H9 (cell line): ENCODE results near the gene RASGRF1. TPM values are rescaled to one million over a fixed set of nuclear protein-coding genes. Genes with fewer than 3 reads are reported as not detected.

ENCODE experiments used
- DNase-seq: peaks from one replicate; pipeline ENCODE4 v3.0.0-alpha.2; 2017
- H2AFZ ChIP-seq: one replicate; pipeline ENCODE4 v1.6.1; 2013; ENCODE audit warnings: mild to moderate bottlenecking, low read length, control low read depth, moderate library complexity
- H2AK5ac ChIP-seq: 2 replicates; pipeline ENCODE4 v1.6.1; 2013; ENCODE audit warnings: low read length, control low read depth, mixed read lengths; ENCODE audit not compliant: insufficient read length
- H2BK120ac ChIP-seq: one replicate; pipeline ENCODE4 v1.6.1; 2013; ENCODE audit warnings: low read depth, mild to moderate bottlenecking, low read length, control low read depth, inconsistent platforms; ENCODE audit not compliant: poor library complexity, severe bottlenecking
- H2BK12ac ChIP-seq: 2 replicates; pipeline ENCODE4 v1.6.1; 2013; ENCODE audit warnings: low read length, control low read depth, mixed read lengths, low read depth; ENCODE audit not compliant: insufficient read length
- H2BK15ac ChIP-seq: 2 replicates; pipeline ENCODE4 v1.6.1; 2013; ENCODE audit warnings: low read depth, low read length, control low read depth
- H2BK20ac ChIP-seq: one replicate; pipeline ENCODE4 v1.6.1; 2013; ENCODE audit warnings: low read depth, mild to moderate bottlenecking, low read length, control low read depth, inconsistent platforms; ENCODE audit not compliant: poor library complexity, severe bottlenecking
- H2BK5ac ChIP-seq: 2 replicates; pipeline ENCODE4 v1.6.1; 2013; ENCODE audit warnings: low read length, control low read depth, mixed read lengths; ENCODE audit not compliant: insufficient read length
- H3K14ac ChIP-seq: 2 replicates; pipeline ENCODE4 v1.6.1; 2013; ENCODE audit warnings: low read length, control low read depth; ENCODE audit not compliant: insufficient read depth
- H3K18ac ChIP-seq: 2 replicates; pipeline ENCODE4 v1.6.1; 2013; ENCODE audit warnings: low read depth, mild to moderate bottlenecking, mixed read lengths, low read length, control low read depth; ENCODE audit not compliant: insufficient read length
- H3K23ac ChIP-seq: 2 replicates; pipeline ENCODE4 v1.6.1; 2013; ENCODE audit warnings: low read length, control low read depth, mixed read lengths, low read depth; ENCODE audit not compliant: insufficient read length
- H3K23me2 ChIP-seq: 2 replicates; pipeline ENCODE4 v1.6.1; 2013; ENCODE audit warnings: low read depth, mild to moderate bottlenecking, mixed read lengths, low read length, control low read depth; ENCODE audit not compliant: insufficient read length, poor library complexity, severe bottlenecking
- H3K27ac ChIP-seq: 2 replicates; pipeline ENCODE4 v1.5.1; 2013; ENCODE audit warnings: low read length, control low read depth, mixed read lengths, low read depth; ENCODE audit not compliant: insufficient read length
- H3K27me3 ChIP-seq: 2 replicates; pipeline ENCODE4 v1.6.1; 2013; ENCODE audit warnings: low read length, control low read depth, inconsistent platforms; ENCODE audit not compliant: insufficient read depth
- H3K4ac ChIP-seq: 2 replicates; pipeline ENCODE4 v1.6.1; 2013; ENCODE audit warnings: low read depth, mild to moderate bottlenecking, control low read depth, inconsistent platforms, low read length, moderate library complexity
- H3K4me1 ChIP-seq: 2 replicates; pipeline ENCODE4 v1.6.1; 2013; ENCODE audit warnings: low read length, control low read depth, inconsistent platforms; ENCODE audit not compliant: insufficient read depth
- H3K4me2 ChIP-seq: 2 replicates; pipeline ENCODE4 v1.6.1; 2013; ENCODE audit warnings: low read length, control low read depth, mixed read lengths; ENCODE audit not compliant: insufficient read length, insufficient read depth
- H3K56ac ChIP-seq: 2 replicates; pipeline ENCODE4 v1.6.1; 2013; ENCODE audit warnings: low read depth, mild to moderate bottlenecking, mixed read lengths, low read length, control low read depth; ENCODE audit not compliant: insufficient read length
- H3K79me1 ChIP-seq: 2 replicates; pipeline ENCODE4 v1.6.1; 2013; ENCODE audit warnings: low read depth, mild to moderate bottlenecking, moderate library complexity, low read length, control low read depth, inconsistent platforms; ENCODE audit not compliant: insufficient read depth, poor library complexity, severe bottlenecking
- H3K79me2 ChIP-seq: 2 replicates; pipeline ENCODE4 v1.6.1; 2013; ENCODE audit warnings: low read length, control low read depth, inconsistent platforms; ENCODE audit not compliant: insufficient read depth
- H3K9ac ChIP-seq: 2 replicates; pipeline ENCODE4 v1.6.1; 2013; ENCODE audit warnings: low read length, control low read depth, mixed read lengths; ENCODE audit not compliant: insufficient read length; ENCODE audit errors: extremely low read depth
- H3K9me3 ChIP-seq: one replicate; pipeline ENCODE4 v1.6.1; 2013; ENCODE audit warnings: low read depth, low read length, inconsistent platforms; ENCODE audit not compliant: control insufficient read depth
- H3T11ph ChIP-seq: one replicate; pipeline ENCODE4 v1.6.1; 2013; ENCODE audit warnings: mild to moderate bottlenecking, low read length, control low read depth, inconsistent platforms
- H4K20me1 ChIP-seq: one replicate; pipeline ENCODE4 v1.6.1; 2013; ENCODE audit not compliant: control insufficient read depth, insufficient read length, insufficient read depth
- H4K5ac ChIP-seq: 2 replicates; pipeline ENCODE4 v1.6.1; 2013; ENCODE audit warnings: low read depth, mild to moderate bottlenecking, mixed read lengths, low read length, control low read depth; ENCODE audit not compliant: insufficient read length
- H4K8ac ChIP-seq: replicated peaks from 2 replicates; pipeline ENCODE4 v1.6.1; 2013; ENCODE audit warnings: low read length, control low read depth, mixed read lengths, low read depth; ENCODE audit not compliant: insufficient read length
- H4K91ac ChIP-seq: 2 replicates; pipeline ENCODE4 v1.6.1; 2013; ENCODE audit warnings: low read depth, mild to moderate bottlenecking, moderate library complexity, mixed read lengths, low read length, control low read depth; ENCODE audit not compliant: insufficient read length
- H3K27ac Mint-ChIP-seq, 3 experiments: 2 replicates in 2 of 3; 3 replicates in 1 of 3; pipeline ENCODE4 v1.8.0; 2020 to 2021; ENCODE audit warnings: mixed read lengths in 3 of 3, mild to moderate bottlenecking in 1 of 3, moderate library complexity in 1 of 3
- H3K27me3 Mint-ChIP-seq: 2 replicates; pipeline ENCODE4 v1.8.0; 2021; ENCODE audit warnings: low read depth, mild to moderate bottlenecking, moderate library complexity, mixed read lengths
- H3K36me3 Mint-ChIP-seq, 3 experiments: 2 replicates in 2 of 3; 3 replicates in 1 of 3; pipeline ENCODE4 v1.8.0; 2020 to 2021; ENCODE audit warnings: low read depth in 3 of 3, mixed read lengths in 3 of 3; ENCODE audit not compliant: insufficient read depth in 1 of 3
- H3K4me1 Mint-ChIP-seq, 2 experiments: 2 replicates each; pipeline ENCODE4 v1.8.0; 2020; ENCODE audit warnings: mixed read lengths in 2 of 2
- H3K4me3 Mint-ChIP-seq, 2 experiments: 2 replicates in 1 of 2; 3 replicates in 1 of 2; pipeline ENCODE4 v1.8.0; 2020 to 2021; ENCODE audit warnings: mild to moderate bottlenecking in 2 of 2, mixed read lengths in 2 of 2, moderate library complexity in 1 of 2
- H3K9me3 Mint-ChIP-seq, 2 experiments: 2 replicates in 1 of 2; 3 replicates in 1 of 2; pipeline ENCODE4 v1.8.0; 2020; ENCODE audit warnings: mild to moderate bottlenecking in 2 of 2, mixed read lengths in 2 of 2, moderate library complexity in 1 of 2
- WGBS: extraction: QIAGEN DNeasy Blood & Tissue Kit; methylation state at CpG from one replicate; pipeline ENCODE4 v1.1.7; 2013; ENCODE audit warnings: missing lambda C conversion rate, low lambda C conversion rate, mixed read lengths; ENCODE audit not compliant: insufficient read length; ENCODE audit errors: extremely low coverage; 5-methylcytosine and 5-hydroxymethylcytosine counted together
- total RNA-seq: library from RNA; stranded (reverse); gene quantifications from 2 replicates; pipeline ENCODE4 v1.2.1, GENCODE V29; 2021
- TF ChIP-seq, protein P1 (sequence below): fragments of 200-600 bp; sonication (generic); conservative IDR thresholded peaks from 3 replicates; pipeline ENCODE4 v1.8.0; 2021; ENCODE audit warnings: antibody characterized with exemption, mild to moderate bottlenecking

RASGRF1 gene
- total RNA-seq, 1 experiment from 2014 or later = 0.48 TPM

- no peak overlapping the region for H2BK20ac ChIP-seq
- H3K4me2 ChIP-seq = no peak overlapping the region
- H3K27me3 ChIP-seq = no peaks in the 10 kb centered on the region
- Mint-ChIP-seq H3K27ac (no peak overlapping the region), H3K4me3 (no peak overlapping the region), H3K36me3 (no peaks in the 10 kb centered on the region; a peak in 1 of 7 replicates), H3K9me3 (no peaks in the 10 kb centered on the region; a peak in 1 of 5 replicates), H3K27me3 (peaks cover 7% of the 10 kb centered on the region), H3K4me1 (peaks cover 2 to 7% of the 10 kb centered on the region in 2 experiments; a peak in 1 of 4 replicates)
- no peak overlapping the region for H2BK120ac ChIP-seq
- H2BK5ac ChIP-seq = no peak overlapping the region
- H3K56ac ChIP-seq = no peak overlapping the region
- H3K23ac ChIP-seq = no peak overlapping the region
- H2AFZ ChIP-seq = no peak overlapping the region
- H3K4me1 ChIP-seq = no peaks in the 10 kb centered on the region
- no peaks in the 10 kb centered on the region for H3K79me1 ChIP-seq
- H3K14ac ChIP-seq = no peak overlapping the region
- H3K18ac ChIP-seq = no peak overlapping the region
- no peak overlapping the region for H2AK5ac ChIP-seq
- TF ChIP-seq, protein P1, sequence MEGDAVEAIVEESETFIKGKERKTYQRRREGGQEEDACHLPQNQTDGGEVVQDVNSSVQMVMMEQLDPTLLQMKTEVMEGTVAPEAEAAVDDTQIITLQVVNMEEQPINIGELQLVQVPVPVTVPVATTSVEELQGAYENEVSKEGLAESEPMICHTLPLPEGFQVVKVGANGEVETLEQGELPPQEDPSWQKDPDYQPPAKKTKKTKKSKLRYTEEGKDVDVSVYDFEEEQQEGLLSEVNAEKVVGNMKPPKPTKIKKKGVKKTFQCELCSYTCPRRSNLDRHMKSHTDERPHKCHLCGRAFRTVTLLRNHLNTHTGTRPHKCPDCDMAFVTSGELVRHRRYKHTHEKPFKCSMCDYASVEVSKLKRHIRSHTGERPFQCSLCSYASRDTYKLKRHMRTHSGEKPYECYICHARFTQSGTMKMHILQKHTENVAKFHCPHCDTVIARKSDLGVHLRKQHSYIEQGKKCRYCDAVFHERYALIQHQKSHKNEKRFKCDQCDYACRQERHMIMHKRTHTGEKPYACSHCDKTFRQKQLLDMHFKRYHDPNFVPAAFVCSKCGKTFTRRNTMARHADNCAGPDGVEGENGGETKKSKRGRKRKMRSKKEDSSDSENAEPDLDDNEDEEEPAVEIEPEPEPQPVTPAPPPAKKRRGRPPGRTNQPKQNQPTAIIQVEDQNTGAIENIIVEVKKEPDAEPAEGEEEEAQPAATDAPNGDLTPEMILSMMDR = no peak
- no peak overlapping the region for H3K27ac ChIP-seq
- no peak overlapping the region for H3K4ac ChIP-seq
- H2BK12ac ChIP-seq = no peak overlapping the region
- H4K5ac ChIP-seq = no peak overlapping the region
- whole genome bisulfite sequencing = no CpG with 5 or more reads among the region's 1 CpG
- no peaks in the 10 kb centered on the region for H3K23me2 ChIP-seq
- H4K8ac ChIP-seq = no peak overlapping the region
- H3K9me3 ChIP-seq = no peaks in the 10 kb centered on the region
- H3K79me2 ChIP-seq = no peaks in the 10 kb centered on the region
- H4K20me1 ChIP-seq = no peaks in the 10 kb centered on the region
- DNase-seq = no peak
- H3T11ph ChIP-seq = no peak overlapping the region
- no peak overlapping the region for H4K91ac ChIP-seq
- H2BK15ac ChIP-seq = no peak overlapping the region
- H3K9ac ChIP-seq = no peak overlapping the region
Observed at GRCh38 chr15:78990278-78990677, 100.3 kb downstream of the RASGRF1 start.
